HepG2 (cell line): Measurements from ENCODE around the gene ZNF132. TPM values are rescaled to one million over a fixed set of nuclear protein-coding genes. Genes with fewer than 3 reads are reported as not detected.

ENCODE experiments used
- ATF7-NPFF ChIP-seq: sonication (generic); formaldehyde crosslinking; IDR thresholded peaks from 2 replicates; pipeline ENCODE4 v1.8.1; 2023; ENCODE audit warnings: mild to moderate bottlenecking, low read depth, missing genetic modification reagents, moderate library complexity
- EZH2 ChIP-seq: conservative IDR thresholded peaks from 2 replicates; pipeline ENCODE4 v1.6.1; 2012; ENCODE audit warnings: mild to moderate bottlenecking, low read depth, low read length, moderate library complexity
- KLF11 ChIP-seq: IDR thresholded peaks from 2 replicates; pipeline ENCODE4 v1.6.1; 2016; ENCODE audit warnings: missing compliant biosample characterization
- MAZ ChIP-seq, 2 experiments: sonication (generic) in 1 of 2; formaldehyde crosslinking in 1 of 2; IDR thresholded peaks; 2 replicates each; pipeline versions ENCODE4 v1.5.0 to v1.6.1; 2012 to 2020; ENCODE audit warnings: low read depth in 2 of 2, mild to moderate bottlenecking in 2 of 2, borderline replicate concordance in 1 of 2, improper control_type of control experiment in 1 of 2, low read length in 1 of 2, missing genetic modification reagents in 1 of 2, moderate library complexity in 1 of 2
- PAX8 ChIP-seq: sonication (generic); formaldehyde crosslinking; IDR thresholded peaks from 2 replicates; pipeline ENCODE4 v1.8.0; 2022; ENCODE audit warnings: mild to moderate bottlenecking, missing genetic modification reagents, borderline replicate concordance
- PHF20 ChIP-seq: sonication (generic); formaldehyde crosslinking; IDR thresholded peaks from 2 replicates; pipeline ENCODE4 v1.5.0; 2020; ENCODE audit warnings: mild to moderate bottlenecking, missing genetic modification reagents
- RBFOX2 ChIP-seq: fragments of 200-400 bp; formaldehyde crosslinking; IDR thresholded peaks from 2 replicates; pipeline ENCODE4 v1.6.1; 2017; ENCODE audit warnings: low read depth, mild to moderate bottlenecking, low read length
- SALL2 ChIP-seq: sonication (generic); formaldehyde crosslinking; IDR thresholded peaks from 2 replicates; pipeline ENCODE4 v1.8.1; 2023; ENCODE audit warnings: mild to moderate bottlenecking, missing genetic modification reagents, inconsistent platforms
- SMYD3 ChIP-seq: sonication (generic); formaldehyde crosslinking; IDR thresholded peaks from 2 replicates; pipeline ENCODE4 v1.8.1; 2023; ENCODE audit warnings: mild to moderate bottlenecking, missing genetic modification reagents
- STAG1 ChIP-seq: sonication (generic); formaldehyde crosslinking; IDR thresholded peaks from 2 replicates; pipeline ENCODE4 v1.4.0; 2020; ENCODE audit warnings: missing genetic modification reagents
- SUZ12 ChIP-seq: fragments of 150-350 bp; IDR thresholded peaks from 2 replicates; pipeline ENCODE4 v1.6.1; 2014; ENCODE audit warnings: low read depth, low read length
- ZBTB38 ChIP-seq: sonication (generic); formaldehyde crosslinking; IDR thresholded peaks from 2 replicates; pipeline ENCODE4 v1.5.1; 2020; ENCODE audit warnings: mild to moderate bottlenecking, missing genetic modification reagents
- ZNF142 ChIP-seq: sonication (generic); formaldehyde crosslinking; IDR thresholded peaks from 2 replicates; pipeline ENCODE4 v1.4.0; 2020; ENCODE audit warnings: missing genetic modification reagents
- ZNF44 ChIP-seq: sonication (generic); formaldehyde crosslinking; IDR thresholded peaks from 2 replicates; pipeline ENCODE4 v1.5.1; 2020; ENCODE audit warnings: mild to moderate bottlenecking, missing genetic modification reagents
- ZNF530 ChIP-seq: sonication (generic); formaldehyde crosslinking; IDR thresholded peaks from 2 replicates; pipeline ENCODE4 v1.5.0; 2020; ENCODE audit warnings: low read depth, mild to moderate bottlenecking, missing genetic modification reagents
- ZNF607 ChIP-seq: sonication (generic); formaldehyde crosslinking; IDR thresholded peaks from 2 replicates; pipeline ENCODE4 v1.5.1; 2020; ENCODE audit warnings: missing genetic modification reagents, mild to moderate bottlenecking, borderline replicate concordance
- ZNF777 ChIP-seq: sonication (generic); formaldehyde crosslinking; IDR thresholded peaks from 2 replicates; pipeline ENCODE4 v1.4.0; 2020; ENCODE audit warnings: missing genetic modification reagents
- ZNF790 ChIP-seq: sonication (generic); formaldehyde crosslinking; IDR thresholded peaks from 2 replicates; pipeline ENCODE4 v1.8.0; 2022; ENCODE audit warnings: missing genetic modification reagents, mild to moderate bottlenecking, borderline replicate concordance
- polyA plus RNA-seq, 8 experiments: library from polyadenylated mRNA; depleted of rRNA in 3 of 8; stranded (reverse) in 7 of 8; unstranded in 1 of 8; fragments of >200 nt; fragmentation: Illumina TruSeq in 4 of 8; extraction: Trizol in 4 of 8; gene quantifications; 2 replicates each; pipeline versions ENCODE4 v1.2.1 to v1.2.3, GENCODE V29; 2011 to 2016; ENCODE audit warnings: low read depth in 4 of 8, missing spikeins in 1 of 8, mixed read lengths in 1 of 8; ENCODE audit not compliant: insufficient read depth in 1 of 8
- total RNA-seq, 5 experiments: library from RNA; depleted of rRNA; stranded (reverse); fragments of >200 nt; fragmentation: Illumina TruSeq; extraction: Trizol; gene quantifications; 2 replicates each; pipeline ENCODE4 v1.2.3, GENCODE V29; 2016; ENCODE audit warnings: low read depth in 1 of 5
- TF ChIP-seq, protein P1 (sequence below): sonication (generic); formaldehyde crosslinking; IDR thresholded peaks from 2 replicates; pipeline ENCODE4 v1.8.0; 2022; ENCODE audit warnings: missing genetic modification reagents, mild to moderate bottlenecking, inconsistent platforms, borderline replicate concordance
- TF ChIP-seq, protein P2 (sequence below): sonication (generic); formaldehyde crosslinking; IDR thresholded peaks from 2 replicates; pipeline ENCODE4 v1.9.0; 2021; ENCODE audit warnings: missing genetic modification reagents, borderline replicate concordance
- TF ChIP-seq, protein P3 (sequence below): sonication (generic); formaldehyde crosslinking; IDR thresholded peaks from 2 replicates; pipeline ENCODE4 v1.4.0; 2020; ENCODE audit warnings: mild to moderate bottlenecking, missing genetic modification reagents

ZNF132 gene
- total and polyA plus RNA-seq, 2 of the 13 experiments (the other 11 are each of a cell fraction or from before 2014, with no cell fraction given): not detected

DNA sequence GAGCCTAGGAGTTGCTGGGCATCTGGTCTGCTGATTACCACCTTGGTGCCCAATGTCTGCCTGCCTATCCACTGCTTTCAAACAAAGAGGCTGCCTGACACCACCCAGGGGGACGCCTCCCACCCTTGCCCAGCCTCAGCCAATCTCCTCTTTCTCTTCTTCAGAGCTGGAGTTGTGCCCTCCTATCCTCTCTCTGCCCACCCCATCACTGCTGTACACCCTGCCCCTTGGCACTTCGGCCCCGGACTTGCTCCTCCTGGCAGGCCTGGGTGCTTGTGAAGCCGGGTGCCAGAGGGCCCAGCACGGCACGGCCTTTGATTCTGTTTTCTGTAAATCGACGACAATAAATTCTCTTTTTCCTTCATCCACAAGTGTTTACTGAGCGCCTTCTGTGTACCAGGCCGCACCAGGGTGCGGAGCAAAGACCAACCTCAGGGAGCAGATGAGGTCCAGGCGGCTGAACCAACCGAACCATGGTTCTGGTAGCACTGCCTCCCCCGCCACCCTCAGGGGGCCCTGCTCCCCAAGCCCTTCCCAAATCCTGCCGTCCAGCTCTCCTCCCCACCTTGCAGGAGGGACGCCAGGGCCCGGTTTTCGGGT is 39.5 kb downstream of the ZNF132 start (continued):
- TF ChIP-seq ZNF142 (CRISPR knock-in tag): no peak
- TF ChIP-seq KLF11 (CRISPR knock-in tag): no peak
- TF ChIP-seq, protein P1, sequence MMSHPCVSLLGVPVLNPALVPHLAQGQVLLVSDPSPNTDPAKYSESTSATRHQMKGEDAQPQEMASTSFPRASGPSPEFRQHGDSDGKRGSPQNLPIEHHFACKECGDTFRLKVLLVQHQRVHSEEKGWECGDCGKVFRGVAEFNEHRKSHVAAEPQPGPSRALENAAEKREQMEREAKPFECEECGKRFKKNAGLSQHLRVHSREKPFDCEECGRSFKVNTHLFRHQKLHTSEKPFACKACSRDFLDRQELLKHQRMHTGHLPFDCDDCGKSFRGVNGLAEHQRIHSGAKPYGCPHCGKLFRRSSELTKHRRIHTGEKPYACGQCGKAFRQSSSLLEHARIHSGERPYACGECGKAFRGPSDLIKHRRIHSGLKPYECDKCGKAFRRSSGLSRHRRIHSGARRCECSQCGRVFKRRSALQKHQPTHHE (CRISPR knock-in tag): no peak
- TF ChIP-seq ATF7-NPFF (CRISPR knock-in tag): peak; percentile 0; the same call in 1 of the 2 replicates
- TF ChIP-seq, protein P2, sequence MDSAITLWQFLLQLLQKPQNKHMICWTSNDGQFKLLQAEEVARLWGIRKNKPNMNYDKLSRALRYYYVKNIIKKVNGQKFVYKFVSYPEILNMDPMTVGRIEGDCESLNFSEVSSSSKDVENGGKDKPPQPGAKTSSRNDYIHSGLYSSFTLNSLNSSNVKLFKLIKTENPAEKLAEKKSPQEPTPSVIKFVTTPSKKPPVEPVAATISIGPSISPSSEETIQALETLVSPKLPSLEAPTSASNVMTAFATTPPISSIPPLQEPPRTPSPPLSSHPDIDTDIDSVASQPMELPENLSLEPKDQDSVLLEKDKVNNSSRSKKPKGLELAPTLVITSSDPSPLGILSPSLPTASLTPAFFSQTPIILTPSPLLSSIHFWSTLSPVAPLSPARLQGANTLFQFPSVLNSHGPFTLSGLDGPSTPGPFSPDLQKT: no peak
- TF ChIP-seq RBFOX2: no peak
- TF ChIP-seq STAG1 (CRISPR knock-in tag): no peak
- TF ChIP-seq, protein P3, sequence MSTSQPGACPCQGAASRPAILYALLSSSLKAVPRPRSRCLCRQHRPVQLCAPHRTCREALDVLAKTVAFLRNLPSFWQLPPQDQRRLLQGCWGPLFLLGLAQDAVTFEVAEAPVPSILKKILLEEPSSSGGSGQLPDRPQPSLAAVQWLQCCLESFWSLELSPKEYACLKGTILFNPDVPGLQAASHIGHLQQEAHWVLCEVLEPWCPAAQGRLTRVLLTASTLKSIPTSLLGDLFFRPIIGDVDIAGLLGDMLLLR: no peak
- TF ChIP-seq ZNF44 (CRISPR knock-in tag): no peak
- TF ChIP-seq EZH2: no peak
- 0 out of 2 replicates have a peak, but pooled peaks have one; percentile 13 for TF ChIP-seq PAX8 (CRISPR knock-in tag)
- TF ChIP-seq ZBTB38 (CRISPR knock-in tag): peak; percentile 47; the same call in 1 of the 2 replicates
- TF ChIP-seq SALL2 (CRISPR knock-in tag): 0 out of 2 replicates have a peak, but pooled peaks have one; percentile 6
- no peak for TF ChIP-seq SUZ12
- 0 out of 2 replicates have a peak, but pooled peaks have one; percentile 7 for TF ChIP-seq ZNF777 (CRISPR knock-in tag)
- TF ChIP-seq ZNF790 (CRISPR knock-in tag): no peak
- 0 out of 2 replicates have a peak, but pooled peaks have one; percentile 15 for TF ChIP-seq ZNF607 (CRISPR knock-in tag)
- no peak for TF ChIP-seq SMYD3
- TF ChIP-seq PHF20 (CRISPR knock-in tag): peak; percentile 48; the same call in 1 of the 2 replicates
- no peak for TF ChIP-seq MAZ (IDR thresholded peaks at IDR 0.05; ENCODE audit: borderline replicate concordance, low read depth, low read length)
- no peak for TF ChIP-seq MAZ (CRISPR knock-in tag; IDR thresholded peaks at IDR 0.05; ENCODE audit: low read depth)
- TF ChIP-seq ZNF530 (CRISPR knock-in tag): 0 out of 2 replicates have a peak, but pooled peaks have one; percentile 68
